GM12875 (cell line): ENCODE results near the gene ZBP1.
"Not testable (repeated sequence)": the region's sequence is repeated elsewhere in the genome, so short reads cannot be mapped to it uniquely, and the experiment has no call there.

Experiments used
- H3K4me3 ChIP-seq: one replicate; pipeline ENCODE4 v1.5.1; 2011; ENCODE audit warnings: low read depth, low read length, control low read depth
- CTCF ChIP-seq: IDR thresholded peaks from 2 replicates; pipeline ENCODE4 v1.5.1; 2011; ENCODE audit warnings: low read depth, mild to moderate bottlenecking, control low read depth, inconsistent platforms, low read length, moderate library complexity, borderline replicate concordance; ENCODE audit not compliant: insufficient read depth

ZBP1 gene

GRCh38 chr20:57633945-57634491 lies 13.8 kb upstream of the ZBP1 start:
- no peak overlapping the region for H3K4me3 ChIP-seq
- no peak for TF ChIP-seq CTCF

- H3K4me3 ChIP-seq: no peak overlapping the region
- no peak for TF ChIP-seq CTCF
Measured at GRCh38 chr20:57632286-57632685, 12.1 kb upstream of the ZBP1 start.

GRCh38 chr20:57630061-57630460 lies 9.8 kb upstream of the ZBP1 start:
- no peak for TF ChIP-seq CTCF
- no peak overlapping the region for H3K4me3 ChIP-seq

- not testable (repeated sequence) for H3K4me3 ChIP-seq
Measured at GRCh38 chr20:57629491-57629901, 9.3 kb upstream of the ZBP1 start.

- not testable (repeated sequence) for H3K4me3 ChIP-seq
Measured at GRCh38 chr20:57628962-57629308, 8.7 kb upstream of the ZBP1 start.

GRCh38 chr20:57628047-57628961 lies 8.1 kb upstream of the ZBP1 start:
- no peak overlapping the region for H3K4me3 ChIP-seq
- TF ChIP-seq CTCF: no peak

GRCh38 chr20:57627339-57627738 lies 7.1 kb upstream of the ZBP1 start:
- no peak for TF ChIP-seq CTCF

GRCh38 chr20:57625978-57626377 lies 5.8 kb upstream of the ZBP1 start:
- no peak for TF ChIP-seq CTCF
- no peak overlapping the region for H3K4me3 ChIP-seq

More at GRCh38 chr20:57627339-57627738, 7.1 kb upstream of the ZBP1 start:
- H3K4me3 ChIP-seq: no peak overlapping the region
